Measurements from ENCODE around the gene CTTN. TPM values are rescaled to one million over a fixed set of nuclear protein-coding genes. Genes with fewer than 3 reads are reported as not detected.

Gene CTTN
- total RNA-seq, 4 donors from 2014 or later = 253 to 417 (median 342) TPM

DNA sequence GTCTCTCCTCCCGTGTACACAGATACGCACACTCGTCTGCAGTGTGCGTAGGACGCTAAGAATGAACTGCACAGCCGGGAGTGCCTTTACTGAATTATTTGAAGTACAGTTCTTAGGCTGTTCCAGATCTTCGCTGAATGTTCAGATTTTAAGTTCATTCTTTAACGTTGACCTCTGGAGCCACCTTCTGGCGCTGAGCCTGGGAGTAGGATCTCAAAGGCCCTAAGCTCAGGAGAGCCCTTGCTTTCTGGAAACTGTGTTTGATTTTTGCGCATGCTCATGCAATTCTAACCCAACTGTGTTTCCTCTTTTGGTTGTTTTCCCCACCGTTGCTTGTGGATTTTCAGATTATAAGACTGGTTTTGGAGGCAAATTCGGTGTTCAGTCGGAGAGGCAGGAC lies 22.8 kb downstream of the CTTN start:
- Histone ChIP-seq H3K9me3 (no peaks in the 10 kb centered on the region), H3K27ac (peak overlapping the region in 1 of 4 donors; percentile 21), H3K27me3 (no peaks in the 10 kb centered on the region), H3K4me3 (no peak overlapping the region), H3K4me1 (peaks cover 0 to 17% (median 0%) of the 10 kb centered on the region in 4 donors), H3K36me3 (peaks cover 0 to 100% (median 2%) of the 10 kb centered on the region in 3 donors)
- no peak for TF ChIP-seq EP300 (IDR thresholded peaks at IDR 0.05)
- TF ChIP-seq, protein P1, sequence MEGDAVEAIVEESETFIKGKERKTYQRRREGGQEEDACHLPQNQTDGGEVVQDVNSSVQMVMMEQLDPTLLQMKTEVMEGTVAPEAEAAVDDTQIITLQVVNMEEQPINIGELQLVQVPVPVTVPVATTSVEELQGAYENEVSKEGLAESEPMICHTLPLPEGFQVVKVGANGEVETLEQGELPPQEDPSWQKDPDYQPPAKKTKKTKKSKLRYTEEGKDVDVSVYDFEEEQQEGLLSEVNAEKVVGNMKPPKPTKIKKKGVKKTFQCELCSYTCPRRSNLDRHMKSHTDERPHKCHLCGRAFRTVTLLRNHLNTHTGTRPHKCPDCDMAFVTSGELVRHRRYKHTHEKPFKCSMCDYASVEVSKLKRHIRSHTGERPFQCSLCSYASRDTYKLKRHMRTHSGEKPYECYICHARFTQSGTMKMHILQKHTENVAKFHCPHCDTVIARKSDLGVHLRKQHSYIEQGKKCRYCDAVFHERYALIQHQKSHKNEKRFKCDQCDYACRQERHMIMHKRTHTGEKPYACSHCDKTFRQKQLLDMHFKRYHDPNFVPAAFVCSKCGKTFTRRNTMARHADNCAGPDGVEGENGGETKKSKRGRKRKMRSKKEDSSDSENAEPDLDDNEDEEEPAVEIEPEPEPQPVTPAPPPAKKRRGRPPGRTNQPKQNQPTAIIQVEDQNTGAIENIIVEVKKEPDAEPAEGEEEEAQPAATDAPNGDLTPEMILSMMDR (IDR thresholded peaks at IDR 0.05) = no peak
- TF ChIP-seq POLR2A (IDR thresholded peaks at IDR 0.05) = no peak
- WGBS, 2 donors = 53 to 65% methylated on average over 13 of the region's 13 CpGs
- DNase-seq (ENCODE audit: low spot score in 2 of 2) = no peak

DNA sequence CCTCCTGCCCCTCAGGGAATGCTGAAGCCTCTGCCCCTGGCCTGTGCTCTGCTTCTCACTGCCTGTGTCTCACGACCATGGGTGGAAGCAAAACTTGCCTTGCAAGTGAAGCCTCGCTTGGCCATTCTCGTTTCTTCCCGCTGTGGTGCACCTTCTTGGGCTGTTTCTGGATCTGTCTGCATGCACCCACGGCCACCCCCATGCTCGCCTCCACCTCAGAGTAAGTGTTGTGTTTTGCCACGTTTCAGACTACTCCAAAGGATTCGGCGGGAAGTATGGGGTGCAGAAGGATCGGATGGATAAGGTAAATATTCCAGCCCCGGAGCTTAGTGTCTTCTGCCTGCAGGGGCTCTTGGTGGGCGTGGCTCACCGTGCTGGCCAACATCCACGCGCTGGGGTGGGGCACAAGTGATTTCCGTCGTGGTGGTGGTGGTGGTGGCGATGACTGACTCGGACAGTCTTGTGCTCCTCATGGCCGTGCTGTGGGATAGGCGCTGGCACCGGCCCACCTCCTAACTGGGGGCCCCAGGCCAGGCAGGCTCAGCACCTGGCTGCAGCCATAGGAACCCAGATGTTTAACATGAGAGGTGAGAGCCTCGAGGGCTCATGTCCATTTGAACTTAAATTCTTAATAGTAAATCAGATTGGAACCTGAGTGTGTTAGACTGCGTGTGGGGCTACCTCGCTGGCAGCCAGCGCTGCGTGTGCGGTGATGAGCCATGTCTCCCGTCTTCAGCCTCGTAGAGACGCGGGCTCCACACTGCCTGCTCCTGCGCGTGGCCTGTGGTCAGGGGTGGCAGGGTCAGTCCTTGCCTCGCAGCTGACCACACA lies 24.6 kb downstream of the CTTN start:
- WGBS, 2 donors = 86 to 88% methylated on average over 33 to 35 of the region's 35 CpGs

DNA sequence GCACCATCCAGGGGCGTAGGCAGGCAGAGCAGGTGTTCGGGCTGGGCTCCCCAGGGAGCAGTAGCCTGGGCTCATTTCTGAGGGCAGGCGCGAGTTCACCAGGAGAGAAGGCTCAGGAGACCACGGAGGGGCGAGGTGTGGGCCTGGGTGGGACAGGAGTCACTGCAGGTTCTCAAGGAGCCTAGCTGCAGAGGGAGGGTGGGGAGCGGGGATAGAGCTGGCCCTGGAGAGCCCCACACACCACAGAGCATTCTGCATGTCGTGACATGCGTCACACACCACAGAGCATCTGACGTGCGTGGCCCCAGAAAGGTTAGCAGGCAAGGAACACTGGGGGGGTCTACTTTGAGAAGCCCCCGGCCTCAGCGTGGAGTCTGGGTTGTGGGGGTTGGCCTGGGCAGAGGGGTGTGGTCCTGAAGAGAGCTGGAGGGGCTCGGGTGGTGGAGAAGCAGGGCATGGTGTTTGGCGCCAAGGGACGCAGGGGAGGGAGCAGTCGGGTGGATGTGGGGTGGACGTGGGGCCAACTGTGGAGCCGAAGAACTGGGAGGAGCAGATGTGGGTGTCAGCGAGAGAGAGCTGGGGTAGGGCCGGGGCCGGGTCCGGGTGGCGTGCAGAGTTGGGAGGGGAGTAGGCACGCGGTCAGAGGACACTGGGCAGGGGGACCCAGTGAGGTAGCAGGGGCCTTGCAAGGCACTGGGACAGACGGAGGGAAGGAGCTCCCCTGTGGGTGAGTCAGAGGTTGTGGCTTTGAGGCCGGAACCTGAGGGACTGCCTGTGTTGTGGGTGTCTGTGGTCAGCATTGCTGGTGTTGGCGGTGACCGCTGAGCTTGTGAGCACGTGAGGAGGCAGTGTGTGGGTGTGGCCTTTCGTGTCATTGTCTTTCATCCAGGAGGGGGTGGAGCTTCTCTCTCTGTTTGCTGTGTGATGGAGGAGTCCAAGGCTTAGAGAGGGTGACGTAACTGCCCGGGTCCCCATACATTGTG lies 25.5 kb downstream of the CTTN start:
- WGBS, 2 donors = 75 to 78% methylated on average over 34 of the region's 34 CpGs
- peak overlapping the region in 1 of 4 donors; percentile 40 for H3K27ac ChIP-seq
- H3K4me3 ChIP-seq = no peak overlapping the region
- no peak for DNase-seq (ENCODE audit: low spot score in 2 of 2)
- H3K4me1 ChIP-seq = peaks cover 0 to 38% (median 4%) of the 10 kb centered on the region in 4 donors
- H3K9me3 ChIP-seq = no peaks in the 10 kb centered on the region
- TF ChIP-seq EP300 (IDR thresholded peaks at IDR 0.05) (no peak), POLR2A (IDR thresholded peaks at IDR 0.05) (no peak)
- TF ChIP-seq, protein P1 (IDR thresholded peaks at IDR 0.05) = no peak
- H3K27me3 ChIP-seq = no peaks in the 10 kb centered on the region
- H3K36me3 ChIP-seq = peaks cover 0 to 90% (median 2%) of the 10 kb centered on the region in 3 donors

More for the DNA sequence above, 24.6 kb downstream of the CTTN start:
- TF ChIP-seq EP300 (IDR thresholded peaks at IDR 0.05) (no peak), POLR2A (IDR thresholded peaks at IDR 0.05) (no peak)
- TF ChIP-seq, protein P1 (IDR thresholded peaks at IDR 0.05) = no peak
- H3K4me1 ChIP-seq = peaks cover 0 to 29% (median 2%) of the 10 kb centered on the region in 4 donors
- no peak overlapping the region for H3K4me3 ChIP-seq
- DNase-seq (ENCODE audit: low spot score in 2 of 2) = no peak
- peaks cover 0 to 96% (median 2%) of the 10 kb centered on the region in 3 donors for H3K36me3 ChIP-seq
- no peaks in the 10 kb centered on the region for H3K27me3 ChIP-seq
- H3K27ac ChIP-seq = no peak overlapping the region
- H3K9me3 ChIP-seq = no peaks in the 10 kb centered on the region

DNA sequence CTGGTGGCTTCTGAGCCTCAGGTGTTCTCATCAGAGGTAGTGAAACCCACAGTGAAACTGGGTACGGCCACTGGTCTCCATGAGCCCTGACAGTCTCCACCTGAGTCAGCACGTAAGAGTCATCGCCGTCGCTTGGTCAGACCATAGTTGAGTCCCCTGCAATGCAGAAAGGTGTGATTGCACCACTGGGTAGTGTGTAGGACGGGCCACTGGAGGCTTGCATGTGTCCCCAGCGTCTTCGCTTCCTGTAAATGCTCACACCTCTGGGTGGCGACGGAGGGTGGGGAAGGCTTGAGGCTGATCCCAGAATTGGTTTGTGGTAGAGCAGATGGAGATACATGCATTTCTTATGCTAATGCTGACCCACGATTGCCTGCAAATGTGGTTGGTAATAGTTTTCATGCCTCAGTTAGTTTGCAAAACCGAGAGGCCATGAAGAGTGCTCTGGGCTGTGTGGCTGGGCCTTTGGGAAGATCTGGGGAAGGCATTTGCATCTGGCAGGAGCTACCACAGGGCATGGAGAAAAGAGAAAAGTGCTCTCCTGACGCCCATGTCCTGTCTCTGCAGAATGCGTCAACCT lies 26.5 kb downstream of the CTTN start:
- Histone ChIP-seq H3K27ac (no peak overlapping the region), H3K9me3 (no peaks in the 10 kb centered on the region), H3K36me3 (peaks cover 0 to 90% (median 2%) of the 10 kb centered on the region in 3 donors), H3K4me1 (peaks cover 0 to 39% (median 4%) of the 10 kb centered on the region in 4 donors), H3K27me3 (no peaks in the 10 kb centered on the region), H3K4me3 (no peak overlapping the region)
- no peak for DNase-seq (ENCODE audit: low spot score in 2 of 2)
- TF ChIP-seq EP300 (IDR thresholded peaks at IDR 0.05) (no peak), POLR2A (IDR thresholded peaks at IDR 0.05) (no peak)
- TF ChIP-seq, protein P1 (IDR thresholded peaks at IDR 0.05) = no peak
- WGBS, 2 donors = 84 to 89% methylated on average over 14 of the region's 14 CpGs

All from tibial nerve (tissue), 4 donors.